OCI-LY1 (cell line): ENCODE data around the gene RRM2.

Experiments
- CTCF ChIP-seq: fragments of 200-600 bp; sonication (generic), shearing (Covaris generic); IDR thresholded peaks from 2 replicates; pipeline ENCODE4 v1.5.1; 2017; ENCODE audit warnings: mild to moderate bottlenecking, antibody characterized with exemption, low read length, moderate library complexity, mixed read lengths
- EZH2 ChIP-seq: fragments of 200-600 bp; sonication (generic), shearing (Covaris generic); IDR thresholded peaks from 2 replicates; pipeline ENCODE4 v1.8.0; 2017; ENCODE audit warnings: borderline replicate concordance, mixed run types, mild to moderate bottlenecking, antibody characterized with exemption, low read length, moderate library complexity, mixed read lengths

- TF ChIP-seq CTCF, result no peak
- no peak for TF ChIP-seq EZH2
These were observed 4.1 kb downstream of the RRM2 start for GRCh38 chr2:10126632-10127026.
